ENCODE results near the gene FOXO1.

FOXO1 gene

DNA sequence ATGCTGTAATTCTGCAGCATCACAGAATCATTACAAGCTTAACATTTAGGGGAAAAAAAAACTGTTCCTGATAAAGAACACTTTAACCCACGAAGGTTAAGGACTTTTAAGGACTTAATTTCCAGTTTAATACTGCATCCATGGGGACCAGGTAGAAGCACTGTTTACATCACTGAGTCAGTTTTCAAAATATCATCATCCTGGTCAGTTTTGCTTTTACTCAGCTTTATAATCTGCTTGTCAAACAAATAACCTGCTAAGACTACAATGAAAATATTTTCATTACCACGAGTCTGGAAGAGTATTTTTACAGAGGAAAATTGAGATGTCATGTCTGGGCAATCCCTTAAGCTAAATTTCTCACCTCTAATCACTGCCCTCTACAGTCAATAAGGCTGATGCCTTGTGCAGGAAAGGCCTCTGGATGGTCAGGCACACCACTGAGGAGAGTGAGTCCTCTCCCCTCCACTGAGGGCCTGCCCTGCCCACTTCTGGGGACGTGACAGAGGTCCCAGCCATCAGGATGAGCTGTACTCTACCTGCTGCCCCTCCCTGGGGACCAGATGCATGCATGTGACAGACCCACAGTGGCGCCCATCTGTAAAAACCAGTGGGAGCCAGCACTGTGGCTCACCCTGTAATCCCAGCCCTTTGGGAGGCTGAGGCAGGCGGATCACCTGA, 31.0 kb downstream of the FOXO1 start:
- DNase-seq, result no peak

DNA sequence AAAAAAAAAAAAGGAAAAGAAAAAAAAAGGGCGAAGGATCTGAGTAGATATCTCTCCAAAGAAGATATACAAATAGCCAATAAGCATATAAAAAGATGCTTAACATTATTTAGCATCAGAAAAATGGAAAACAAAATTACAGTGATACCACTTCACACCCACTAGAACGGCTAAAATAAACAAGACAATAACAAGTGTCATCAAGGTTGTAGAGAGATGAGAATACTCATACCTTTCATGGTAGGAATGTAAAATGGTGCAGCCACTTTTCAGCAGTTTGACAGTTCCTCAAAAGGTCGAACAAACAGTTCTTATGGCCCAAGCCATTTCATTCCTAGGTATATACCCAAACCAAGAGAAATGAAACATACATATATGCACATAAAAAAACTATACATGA, 33.5 kb downstream of the FOXO1 start:
- DNase-seq, result no peak

DNA sequence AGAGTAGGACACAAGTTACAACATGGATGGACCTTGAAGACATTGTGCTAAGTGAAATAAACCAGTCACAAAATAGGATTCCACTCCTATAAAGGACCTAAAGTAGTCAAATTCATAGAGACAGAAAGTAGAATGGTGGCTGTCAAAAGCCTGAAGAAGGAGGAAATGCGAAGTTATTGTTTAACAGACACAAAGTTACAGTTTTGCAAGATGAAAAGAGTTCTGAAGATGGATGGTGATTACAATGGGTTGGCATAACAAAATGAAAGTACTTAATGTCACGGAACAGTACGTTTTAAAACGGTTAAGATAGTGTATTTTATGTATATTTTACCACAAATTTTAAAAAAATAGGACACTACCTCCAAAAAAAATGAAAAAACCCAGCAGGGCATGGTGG, 34.8 kb downstream of the FOXO1 start:
- no peak for DNase-seq

DNA sequence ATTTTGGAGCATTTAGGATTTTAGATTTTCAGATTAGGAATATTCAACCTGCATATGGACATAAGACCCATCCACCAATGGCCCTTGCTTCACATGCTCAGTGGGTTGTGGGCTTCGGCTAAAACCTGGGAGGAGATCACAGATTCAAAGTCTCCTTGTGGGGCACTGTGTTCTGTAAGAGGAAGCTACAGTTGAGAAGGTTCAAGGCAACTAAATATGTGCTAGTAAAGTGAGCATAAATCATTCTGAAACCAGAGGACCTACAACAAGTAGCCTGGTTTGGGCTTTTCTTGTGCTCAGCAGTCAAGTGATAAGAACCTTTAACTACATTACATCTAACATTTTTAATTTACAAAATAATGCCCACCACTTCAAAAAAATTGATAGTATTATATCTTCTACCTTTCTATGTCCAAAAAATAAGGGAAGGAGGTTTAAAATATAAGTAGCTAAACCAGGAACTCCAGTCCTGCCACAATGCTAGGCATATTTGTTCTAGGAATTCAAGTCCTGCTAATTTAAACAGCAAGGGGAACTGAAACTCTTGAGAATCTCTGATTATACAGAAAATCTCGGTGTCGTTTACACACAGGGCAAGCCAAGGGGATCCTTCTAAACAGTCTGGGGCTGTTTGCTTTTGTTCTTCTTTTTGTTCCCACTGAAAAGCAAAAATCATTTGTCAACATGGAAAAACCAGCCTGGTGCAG, 36.6 kb downstream of the FOXO1 start:
- no peak for DNase-seq

DNA sequence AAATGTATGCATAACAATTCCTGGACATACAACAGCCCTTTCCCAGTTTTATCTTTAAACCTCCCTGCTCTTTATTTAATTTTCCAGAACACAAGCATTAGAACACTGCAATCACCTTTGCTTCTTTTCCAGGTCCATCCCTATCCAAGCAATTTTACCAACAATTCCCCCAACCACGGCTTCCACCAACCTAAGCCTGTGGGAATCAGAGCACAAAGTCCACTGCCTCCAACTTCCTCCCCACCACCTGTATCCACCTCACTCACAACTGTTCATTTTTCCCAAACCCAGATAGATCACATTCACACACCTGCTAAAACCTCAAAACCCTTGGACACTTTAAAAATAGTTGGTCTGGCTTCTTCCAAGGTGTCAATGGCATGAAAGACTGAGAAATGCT, 39.5 kb downstream of the FOXO1 start:
- DNase-seq, result no peak

DNA sequence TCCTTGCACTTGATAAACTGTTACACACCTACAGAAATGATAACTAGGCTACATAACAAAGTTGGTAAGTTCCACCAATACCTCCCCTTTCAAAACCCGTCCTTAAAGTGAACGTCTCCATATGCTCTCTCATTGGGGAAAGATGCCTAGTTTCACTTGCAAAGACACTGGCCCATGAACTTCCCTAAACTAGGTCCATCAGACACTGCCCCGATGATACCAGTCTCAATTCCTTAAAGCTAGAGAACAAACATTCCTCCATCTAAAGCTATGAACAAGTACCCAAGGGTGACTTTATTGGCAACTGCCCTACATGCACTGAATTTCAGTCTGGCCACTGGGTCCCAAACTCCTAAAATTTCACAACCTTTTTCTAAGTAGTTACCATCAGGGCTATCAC, 39.9 kb downstream of the FOXO1 start:
- DNase-seq, result no peak

DNA sequence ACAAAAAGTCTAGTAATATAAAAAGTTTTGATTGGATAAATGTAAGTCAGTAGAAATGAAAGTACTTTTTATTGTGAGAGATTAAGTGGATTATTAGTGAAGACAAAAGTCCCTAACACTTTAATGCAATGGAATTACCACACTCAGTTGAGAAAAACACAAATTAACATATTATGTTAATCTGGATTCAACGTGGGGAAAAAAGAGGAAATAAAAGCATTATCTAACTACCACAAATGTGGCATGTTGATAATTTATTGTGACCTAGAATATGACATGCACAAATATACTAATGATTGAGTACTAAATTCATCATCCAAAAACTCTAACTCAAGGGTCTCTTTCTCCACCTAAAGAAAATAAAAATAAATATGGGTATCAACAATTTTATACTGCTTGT, 41.5 kb downstream of the FOXO1 start:
- DNase-seq, result no peak

DNA sequence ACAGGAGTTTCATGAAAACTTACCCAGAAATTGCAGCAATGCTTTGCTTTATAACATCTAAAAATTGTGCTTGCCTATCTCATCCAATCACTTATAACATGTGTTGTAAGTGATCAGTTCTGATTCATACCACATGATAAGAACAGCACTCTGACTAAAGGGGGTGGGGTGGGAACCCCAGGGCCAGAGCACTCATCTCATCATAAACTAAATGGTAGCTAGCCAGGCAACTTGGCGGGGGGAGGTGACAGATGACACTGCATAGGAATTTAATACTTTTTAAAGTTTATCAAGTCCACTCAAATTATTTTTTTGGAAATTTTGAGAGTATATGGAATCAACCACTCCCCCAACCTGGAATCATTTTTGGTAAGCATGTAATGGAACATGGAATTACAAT, 42.1 kb downstream of the FOXO1 start:
- DNase-seq, result peak; percentile 12

DNA sequence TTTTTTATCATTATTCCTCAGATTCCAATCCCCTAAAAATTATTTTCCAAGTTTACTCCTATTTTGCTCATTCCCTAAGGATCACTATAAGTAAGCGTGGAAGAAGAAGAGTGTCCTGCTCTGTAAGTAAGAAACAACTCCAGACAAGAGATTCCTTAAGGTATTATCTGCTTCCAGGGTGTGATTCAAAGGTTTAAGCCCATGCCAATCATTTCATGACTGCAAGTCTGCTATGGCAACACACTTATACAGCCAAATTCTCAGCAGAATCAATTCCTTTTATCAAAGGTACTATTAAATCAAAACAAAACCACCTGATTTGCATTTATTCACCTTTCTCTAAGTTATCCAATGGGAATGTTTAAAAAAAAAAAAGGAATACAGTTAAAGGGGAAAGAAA, 43.7 kb downstream of the FOXO1 start:
- no peak for DNase-seq

DNA sequence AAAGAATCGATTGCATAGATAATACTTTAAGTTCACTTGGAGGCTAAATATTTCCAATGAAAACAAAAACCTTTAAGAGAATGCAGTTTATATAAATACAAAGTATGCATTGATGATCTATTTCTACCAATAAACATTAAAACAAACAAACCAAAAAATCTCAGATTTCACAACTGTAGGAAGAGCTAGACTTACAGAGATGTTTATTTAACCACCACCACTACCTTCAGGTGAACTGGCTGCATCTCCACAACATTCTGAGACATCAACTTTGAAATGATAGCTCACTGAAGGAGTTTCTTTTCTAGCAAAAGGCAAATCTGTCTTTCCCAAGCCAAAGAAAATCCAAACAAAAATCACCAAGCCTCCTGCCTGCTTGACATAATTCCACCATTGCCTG, 44.2 kb downstream of the FOXO1 start:
- DNase-seq, result no peak

DNA sequence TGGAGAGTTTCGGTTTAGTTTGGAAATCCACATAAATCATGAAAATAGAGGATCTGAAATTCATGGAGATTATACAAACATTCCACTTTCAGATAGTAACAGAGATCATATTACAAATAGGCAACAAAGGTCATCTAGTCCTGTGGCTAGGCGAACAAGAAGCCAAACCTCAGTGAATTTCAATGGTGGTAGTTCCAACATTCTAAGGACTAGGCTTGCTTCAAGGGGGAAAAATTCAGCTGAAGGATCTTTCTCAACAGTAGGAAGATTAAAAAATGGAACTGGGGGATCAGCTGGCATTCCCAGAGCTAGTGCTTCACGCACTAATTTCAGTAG, 47.0 kb downstream of the FOXO1 start:
- DNase-seq, result no peak

DNA sequence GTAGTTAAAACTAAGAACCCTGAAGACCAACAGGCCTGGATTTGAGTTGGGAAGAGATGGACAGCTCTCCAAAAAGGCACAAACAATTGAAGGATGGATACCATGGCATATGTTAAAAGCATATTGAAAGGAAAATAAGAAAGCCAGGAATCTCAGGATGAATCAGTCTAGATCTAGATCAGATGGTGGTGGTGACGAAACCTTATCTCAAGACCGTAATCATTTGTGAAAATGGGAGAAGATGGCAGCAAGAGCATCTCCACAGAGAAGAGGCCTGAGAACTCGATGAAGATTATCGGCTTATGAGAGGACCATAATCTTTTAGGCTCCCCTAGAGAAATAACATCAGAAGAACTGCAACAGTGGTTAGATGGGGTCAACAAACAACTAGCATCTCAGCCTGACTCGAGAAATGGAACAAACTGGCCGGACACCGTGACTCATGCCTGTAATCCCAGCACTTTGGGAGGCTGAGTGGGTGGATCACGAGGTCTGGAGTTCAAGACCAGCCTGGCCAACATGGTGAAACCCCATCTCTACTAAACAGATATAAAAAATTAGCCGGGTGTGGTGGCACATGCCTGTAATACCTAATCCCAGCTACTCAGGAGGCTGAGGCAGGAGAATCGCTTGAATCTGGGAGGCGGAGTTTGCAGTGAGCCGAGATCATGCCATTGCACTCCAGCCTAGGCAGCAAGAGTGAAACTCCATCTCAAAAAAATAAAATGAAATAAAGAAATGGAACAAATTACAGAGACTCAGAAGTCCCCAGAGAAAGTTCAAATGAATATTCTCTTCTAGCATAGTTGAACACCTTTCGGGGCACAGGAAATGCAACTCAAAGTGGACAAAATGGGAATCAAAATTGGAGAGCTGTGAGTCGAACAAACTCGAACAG, 47.6 kb downstream of the FOXO1 start:
- no peak for DNase-seq

DNA sequence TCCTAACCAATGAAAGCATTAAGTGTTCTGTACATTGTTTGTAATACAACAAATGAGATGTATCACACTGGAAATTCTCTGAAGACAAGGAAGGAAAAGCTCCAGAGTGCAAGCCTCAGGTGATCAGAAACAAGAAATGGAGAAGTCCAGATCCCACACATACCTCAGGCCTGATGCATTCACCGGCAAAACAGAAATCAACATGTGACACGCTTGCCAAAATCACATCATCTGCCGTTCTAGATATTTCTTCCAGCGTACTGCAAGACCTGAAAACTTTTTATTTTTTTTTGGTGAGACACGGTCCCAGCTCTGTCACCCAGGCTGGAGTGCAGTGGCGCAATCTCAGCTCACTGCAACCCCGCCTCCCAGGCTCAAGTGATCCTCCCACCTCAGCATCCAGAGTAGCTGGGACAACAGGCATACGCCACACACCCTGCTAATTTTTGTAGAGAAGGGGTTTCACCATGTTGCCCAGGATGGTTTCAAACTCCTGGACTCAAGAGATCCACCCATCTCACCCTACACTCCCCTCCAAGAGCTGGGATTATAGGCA, 48.6 kb downstream of the FOXO1 start:
- DNase-seq, result no peak

DNA sequence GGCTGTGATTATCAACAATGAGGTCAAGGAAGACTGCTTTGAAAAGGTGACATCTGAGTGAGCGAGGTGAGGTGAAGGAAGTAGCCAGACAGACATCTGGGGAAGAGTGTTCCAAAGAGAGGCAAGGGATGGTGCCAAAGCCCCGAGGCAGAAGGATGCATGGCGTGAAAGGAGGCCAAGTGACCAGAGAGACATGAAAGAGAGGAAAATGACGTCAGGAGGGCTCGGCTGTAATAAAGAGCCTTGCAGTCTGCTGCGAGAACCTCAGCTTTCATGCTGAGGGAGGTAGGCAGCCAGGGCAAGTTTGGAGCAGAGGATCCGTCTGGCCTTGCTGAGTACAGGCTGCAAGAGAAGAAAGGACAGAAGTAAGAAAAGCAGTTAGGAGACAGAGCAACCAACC, 50.8 kb downstream of the FOXO1 start:
- DNase-seq, result no peak

DNA sequence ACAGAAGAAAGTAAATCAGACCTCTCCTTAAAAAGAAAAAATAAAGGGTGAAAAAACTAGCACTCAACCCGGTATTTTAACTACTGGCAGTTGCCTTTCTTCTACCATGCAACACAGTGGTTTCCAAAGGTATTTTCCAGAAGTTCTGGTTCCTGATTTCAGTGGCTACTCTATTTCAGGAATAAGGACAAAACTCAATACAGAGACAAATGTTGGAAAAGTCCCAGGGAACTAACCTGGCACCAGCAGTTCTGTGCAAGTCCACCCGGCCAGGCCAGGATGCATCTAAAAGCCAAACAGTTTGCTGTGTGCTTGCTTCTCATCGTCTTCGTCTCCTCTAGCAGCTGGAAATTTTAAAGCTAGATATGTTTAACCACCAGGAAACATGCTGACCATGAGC, 52.5 kb downstream of the FOXO1 start:
- no peak for DNase-seq

DNA sequence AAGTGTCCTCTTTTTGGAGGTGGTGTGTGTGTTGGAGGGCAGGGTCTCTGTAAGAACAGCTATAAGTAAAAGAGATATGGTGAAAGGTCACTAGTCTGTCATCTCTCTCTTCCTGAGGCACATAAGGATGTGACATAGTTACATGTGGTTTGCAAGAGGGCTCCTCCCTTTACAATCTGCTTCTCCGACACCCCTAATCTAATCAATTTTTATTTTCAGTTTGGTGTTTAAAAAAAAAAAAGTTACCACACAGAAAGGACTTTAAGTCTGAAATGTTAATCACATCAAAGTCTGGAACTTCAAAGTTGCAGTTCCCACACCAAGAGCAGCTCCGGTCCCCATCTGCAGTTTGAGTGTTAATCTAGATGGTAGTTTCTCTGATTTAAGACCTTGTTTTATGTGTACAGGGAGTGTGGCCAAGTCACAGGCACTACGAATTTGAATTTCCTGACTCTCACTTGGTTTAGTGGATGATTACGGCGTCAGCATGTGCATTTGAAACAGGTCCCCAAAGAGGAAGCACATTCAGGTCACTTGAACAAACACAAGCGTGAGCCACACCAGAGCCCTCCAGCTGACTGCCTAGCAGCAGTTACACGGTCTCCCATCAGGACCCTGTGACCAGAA, 53.1 kb downstream of the FOXO1 start:
- no peak for DNase-seq

DNA sequence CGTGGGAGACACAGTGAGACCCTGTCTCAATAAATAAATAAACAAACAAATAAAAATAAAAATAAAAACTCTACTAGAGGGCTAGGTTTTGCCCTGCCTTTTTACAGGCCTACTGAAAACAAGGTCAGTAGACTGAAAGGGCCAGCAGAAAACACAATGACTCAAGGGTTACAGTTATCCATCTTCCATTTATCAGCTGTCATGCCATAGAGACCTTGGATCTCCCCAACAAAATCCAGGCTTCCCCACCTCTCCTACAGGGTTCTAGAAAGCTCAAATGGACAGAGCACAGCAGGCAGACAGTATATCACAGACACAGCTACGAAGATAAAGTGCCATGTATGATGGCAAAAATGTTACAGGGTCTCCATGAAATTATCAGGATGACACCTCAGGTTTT, 54.4 kb downstream of the FOXO1 start:
- DNase-seq, result no peak

DNA sequence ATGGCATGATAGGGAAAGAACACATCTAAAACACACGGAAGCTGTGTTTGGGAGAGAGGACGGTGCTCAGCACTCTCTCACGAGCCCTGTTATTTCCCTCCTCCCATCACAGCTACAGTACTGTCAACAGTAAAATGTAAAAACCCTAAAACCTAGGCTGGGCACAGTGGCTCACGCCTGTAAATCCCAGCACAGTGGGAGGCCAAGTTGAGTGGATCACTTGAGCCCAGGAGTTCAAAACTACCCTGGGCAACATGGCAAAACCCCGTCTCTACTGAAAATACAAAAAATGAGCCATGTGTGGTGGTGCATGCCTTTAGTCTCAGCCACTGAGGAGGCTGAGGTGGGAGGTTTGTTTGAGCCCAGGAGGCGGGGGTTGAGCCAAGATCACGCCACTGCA, 54.8 kb downstream of the FOXO1 start:
- DNase-seq, result no peak

DNA sequence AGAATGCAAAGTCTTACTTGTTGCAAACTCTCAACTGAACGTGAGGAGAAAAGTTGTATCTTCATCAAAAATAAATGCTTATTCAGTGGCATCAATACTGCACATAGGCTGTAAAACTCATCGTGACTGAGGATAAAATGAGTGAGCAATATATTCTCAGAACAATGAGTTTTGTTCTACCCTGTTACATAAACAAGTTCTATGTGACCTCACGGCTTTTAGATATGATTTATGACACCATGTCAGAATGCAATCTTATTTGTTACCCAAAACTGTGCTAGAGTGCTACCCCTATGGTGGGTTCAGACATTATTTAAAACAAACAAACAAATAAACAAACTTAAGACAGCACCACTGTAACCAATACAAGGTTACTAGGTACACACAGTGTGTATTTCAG, 55.4 kb downstream of the FOXO1 start:
- DNase-seq, result no peak

DNA sequence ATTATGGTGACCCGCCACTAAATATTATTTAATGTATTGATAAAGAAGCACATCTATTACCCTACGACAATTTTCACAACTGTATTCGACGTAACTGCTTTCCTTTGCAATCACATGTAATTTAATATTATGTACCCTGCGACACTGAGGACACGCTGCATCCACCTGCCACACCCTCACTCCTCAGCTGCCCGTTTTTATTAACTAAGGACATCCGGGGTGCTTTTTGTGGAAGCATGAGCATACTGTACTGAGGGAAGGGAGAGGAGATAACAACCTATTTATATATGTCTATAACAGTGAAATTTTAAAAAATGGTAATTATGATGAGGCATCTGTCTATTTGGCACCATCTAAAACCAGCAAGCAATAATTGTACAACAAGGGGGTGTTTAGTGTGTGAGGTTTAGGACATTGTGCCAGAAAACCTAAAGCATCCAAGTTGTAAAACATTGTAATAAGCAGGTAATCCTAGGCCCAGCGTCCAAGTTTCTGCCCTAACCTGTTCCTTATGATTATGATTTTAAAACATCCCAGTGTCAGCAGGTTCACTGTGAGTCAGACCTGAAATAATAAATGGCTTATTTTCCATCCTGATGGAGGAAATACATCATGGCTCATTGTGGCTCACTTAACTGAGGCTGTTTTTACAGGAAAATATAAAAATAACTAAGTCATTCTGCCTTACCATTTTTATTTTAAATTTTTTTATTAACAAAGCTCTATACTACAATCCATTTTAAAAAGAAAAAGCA, 56.3 kb downstream of the FOXO1 start:
- DNase-seq, result no peak

DNA sequence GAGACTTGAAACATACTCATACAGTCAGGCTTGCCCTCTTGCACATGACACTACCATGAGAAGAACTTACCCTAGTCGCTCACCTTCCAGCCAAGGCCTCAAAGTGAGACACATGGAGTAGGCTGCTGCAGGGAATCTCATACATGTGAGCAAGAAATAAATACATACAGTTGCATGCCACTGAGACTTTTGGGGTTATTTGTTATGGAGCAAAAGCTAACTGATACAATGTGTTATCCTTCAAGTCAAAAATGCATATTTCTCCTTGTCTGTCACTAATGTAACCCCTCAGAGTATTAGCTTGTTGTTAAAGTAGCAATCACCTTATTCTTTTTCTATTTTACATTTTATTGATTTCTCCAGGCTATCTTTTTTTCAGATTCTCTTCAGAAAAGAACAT, 58.1 kb downstream of the FOXO1 start:
- no peak for DNase-seq

DNA sequence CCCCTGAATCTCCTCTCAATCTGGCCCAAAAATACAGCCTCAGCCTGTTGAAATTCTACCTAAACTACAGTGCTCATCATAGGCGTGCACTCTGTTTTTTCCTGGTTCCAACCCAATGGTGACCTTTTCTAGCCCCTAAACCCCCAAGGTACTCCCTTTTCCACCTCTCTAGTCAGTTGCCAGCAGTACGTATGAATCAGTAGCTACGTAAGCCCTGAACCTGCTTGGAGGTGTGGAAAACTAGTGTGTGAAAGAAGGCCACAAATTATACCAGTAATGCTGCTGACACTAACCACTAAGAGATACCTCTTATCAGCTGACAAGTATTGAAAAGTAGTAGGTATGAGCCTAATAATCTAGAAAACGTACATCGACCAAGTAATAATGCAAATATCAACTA, 60.9 kb downstream of the FOXO1 start:
- DNase-seq, result no peak

DNA sequence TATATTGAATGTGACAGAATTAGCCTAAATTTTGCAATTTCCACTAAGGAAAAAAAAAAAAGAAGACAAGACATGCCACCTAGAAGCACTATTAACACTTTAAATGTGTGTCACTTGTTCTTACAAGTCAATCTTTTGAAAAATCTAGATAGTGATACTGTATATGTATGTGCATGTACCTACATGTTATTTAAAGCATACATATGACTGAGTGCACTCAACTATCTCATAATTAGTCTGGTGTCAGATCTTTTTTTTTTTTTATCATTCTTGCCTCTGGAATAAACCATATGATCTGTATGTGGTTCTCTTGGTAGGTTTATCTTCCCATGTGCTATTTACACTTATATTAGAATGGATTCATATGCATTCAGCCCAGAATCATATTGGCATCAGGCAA, 62.3 kb downstream of the FOXO1 start:
- no peak for DNase-seq
